Ovary (tissue), 3 donors: ENCODE data around the gene ATXN1.

ENCODE experiments used
- EP300 ChIP-seq: sonication (generic); formaldehyde crosslinking; IDR thresholded peaks from one replicate; pipeline ENCODE4 v1.6.1; 2017; ENCODE audit warnings: antibody characterized with exemption
- POLR2A ChIP-seq: fragments of 450-650 bp; IDR thresholded peaks from one replicate; pipeline ENCODE4 v1.6.1; 2017; ENCODE audit warnings: antibody characterized with exemption, mild to moderate bottlenecking, moderate library complexity
- TF ChIP-seq, protein P1 (sequence below), 3 donors: fragments of 450-650 bp in 2 of 3; fragments of 200-600 bp in 1 of 3; IDR thresholded peaks; one replicate each; pipeline versions ENCODE4 v1.5.1 to v1.8.0; 2016 to 2022; ENCODE audit warnings: antibody characterized with exemption in 3 of 3, mild to moderate bottlenecking in 1 of 3
- donor health status: DM: no; HTN: no; CAD: no.

DNA sequence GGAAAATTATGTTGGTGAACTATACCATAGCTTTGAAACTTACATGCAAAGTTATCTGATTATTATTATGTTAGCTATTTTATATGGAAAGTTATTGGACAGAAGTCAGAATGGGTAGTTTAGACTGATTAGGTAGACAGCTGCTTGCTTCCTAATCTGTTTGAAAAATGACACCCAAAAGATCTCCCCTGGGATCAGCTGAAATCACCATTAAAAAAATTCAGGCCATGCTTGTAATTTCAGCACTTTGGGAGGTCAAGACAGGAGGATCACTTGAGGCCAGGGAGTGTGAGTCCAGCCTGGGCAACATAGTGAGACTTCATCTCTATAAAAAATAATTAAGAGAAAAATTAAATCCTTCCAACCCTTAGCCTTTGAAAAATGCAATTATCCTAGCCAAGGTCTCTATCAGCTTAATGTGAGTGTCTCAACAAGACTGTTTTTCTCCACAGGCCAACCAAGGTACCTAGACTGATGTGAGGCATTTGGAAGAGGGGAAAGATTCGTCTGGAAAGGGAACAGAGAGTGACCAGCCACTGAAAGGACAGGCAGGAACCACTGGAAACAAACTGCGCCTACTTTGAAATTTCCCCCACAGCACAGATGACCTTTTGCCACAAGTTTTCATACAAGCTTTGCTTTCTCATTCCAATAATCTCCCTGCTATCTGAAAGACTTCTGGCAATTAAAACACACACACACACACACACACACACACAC, 290.6 kb downstream of the ATXN1 start:
- TF ChIP-seq, protein P1, sequence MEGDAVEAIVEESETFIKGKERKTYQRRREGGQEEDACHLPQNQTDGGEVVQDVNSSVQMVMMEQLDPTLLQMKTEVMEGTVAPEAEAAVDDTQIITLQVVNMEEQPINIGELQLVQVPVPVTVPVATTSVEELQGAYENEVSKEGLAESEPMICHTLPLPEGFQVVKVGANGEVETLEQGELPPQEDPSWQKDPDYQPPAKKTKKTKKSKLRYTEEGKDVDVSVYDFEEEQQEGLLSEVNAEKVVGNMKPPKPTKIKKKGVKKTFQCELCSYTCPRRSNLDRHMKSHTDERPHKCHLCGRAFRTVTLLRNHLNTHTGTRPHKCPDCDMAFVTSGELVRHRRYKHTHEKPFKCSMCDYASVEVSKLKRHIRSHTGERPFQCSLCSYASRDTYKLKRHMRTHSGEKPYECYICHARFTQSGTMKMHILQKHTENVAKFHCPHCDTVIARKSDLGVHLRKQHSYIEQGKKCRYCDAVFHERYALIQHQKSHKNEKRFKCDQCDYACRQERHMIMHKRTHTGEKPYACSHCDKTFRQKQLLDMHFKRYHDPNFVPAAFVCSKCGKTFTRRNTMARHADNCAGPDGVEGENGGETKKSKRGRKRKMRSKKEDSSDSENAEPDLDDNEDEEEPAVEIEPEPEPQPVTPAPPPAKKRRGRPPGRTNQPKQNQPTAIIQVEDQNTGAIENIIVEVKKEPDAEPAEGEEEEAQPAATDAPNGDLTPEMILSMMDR (IDR thresholded peaks at IDR 0.05) = no peak
- TF ChIP-seq POLR2A (no peak), EP300 (no peak)
